Left lung (tissue), 10 donors: ENCODE data around the gene PTX4. TPM values are rescaled to one million over a fixed set of nuclear protein-coding genes. Genes with fewer than 3 reads are reported as not detected.

ENCODE experiments used
- ATAC-seq: fragments of 200-7000 bp; cut with Tn5 transposase; one replicate; pipeline ENCODE4 v1.9.1; 2020; ENCODE audit warnings: moderate library complexity
- DNase-seq, 4 donors: peaks; one replicate each; pipeline ENCODE4 v3.0.0-alpha.2; 2013 to 2020
- H3K27ac ChIP-seq, 2 donors: fragments of 200-600 bp; sonication (generic) in 1 of 2; one replicate each; pipeline versions ENCODE4 v1.5.0 to v1.8.0; 2020 to 2021
- H3K27me3 ChIP-seq, 2 donors: fragments of 200-600 bp; sonication (generic) in 1 of 2; one replicate each; pipeline versions ENCODE4 v1.5.0 to v1.8.0; 2020 to 2021
- H3K36me3 ChIP-seq, 2 donors: fragments of 200-600 bp; sonication (generic) in 1 of 2; one replicate each; pipeline versions ENCODE4 v1.5.0 to v1.8.0; 2020 to 2021
- H3K4me1 ChIP-seq, 2 donors: fragments of 200-600 bp; one replicate each; pipeline ENCODE4 v1.8.0; 2021
- H3K4me3 ChIP-seq, 2 donors: fragments of 200-600 bp; sonication (generic) in 1 of 2; one replicate each; pipeline versions ENCODE4 v1.5.0 to v1.8.0; 2020 to 2021; ENCODE audit warnings: mild to moderate bottlenecking in 1 of 2
- H3K9me3 ChIP-seq, 2 donors: fragments of 200-600 bp; sonication (generic) in 1 of 2; one replicate each; pipeline versions ENCODE4 v1.5.0 to v1.8.0; 2020 to 2021
- CTCF ChIP-seq, 2 donors: fragments of 200-600 bp; sonication (generic) in 1 of 2; IDR thresholded peaks; one replicate each; pipeline versions ENCODE4 v1.5.0 to v1.8.0; 2021; ENCODE audit warnings: antibody characterized with exemption in 2 of 2
- intact Hi-C, 2 donors: fragments of 100-400 bp; cut with DNase I; formaldehyde crosslinking; loops; one replicate each; pipeline versions ENCODE4 v1.11.2 to v1.14.2; 2022
- polyA plus RNA-seq, 6 donors: library from polyadenylated mRNA; unstranded; fragments of 120-200 nt; gene quantifications; one replicate each; pipeline ENCODE4 v1.2.1, GENCODE V29; 2013; ENCODE audit not compliant: insufficient read length in 6 of 6
- total RNA-seq, 2 donors: library from RNA; stranded (reverse); fragmentation: NEBNext Ultra II Directional; extraction: Animal tissue kit (Norgen Biotek cat#: 25700); gene quantifications; one replicate each; pipeline ENCODE4 v1.2.1, GENCODE V29; 2021
- donor health status: DM: no; HTN: yes; CAD: no.
- donor health status: DM: no; HTN: no; CAD: no.

PTX4 gene
- total and polyA plus RNA-seq, 8 donors, result 0.15 to 0.20 (median 0.20) TPM; not detected in 5

DNA sequence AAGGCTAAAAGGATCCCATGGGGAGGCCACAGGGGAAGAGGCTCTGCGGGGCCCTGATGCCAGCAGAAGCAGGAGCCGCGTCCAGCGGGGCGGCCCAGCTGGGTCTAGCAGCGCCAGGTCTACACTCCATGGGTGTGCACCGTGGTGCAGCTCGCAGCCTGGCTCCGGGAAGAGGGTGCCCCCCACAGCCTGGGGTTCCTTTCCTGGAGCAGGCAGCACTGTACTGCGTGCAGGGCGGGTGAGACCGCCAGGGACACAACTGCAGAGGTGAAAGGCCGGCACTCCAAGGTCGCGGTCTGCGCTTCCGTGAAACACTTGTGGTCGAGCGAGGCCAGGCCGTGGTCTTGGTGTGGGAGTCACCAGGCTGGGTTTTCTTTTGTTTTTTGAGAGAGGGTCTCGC, 37.9 kb downstream of the PTX4 start:
- no peaks in the 10 kb centered on the region for H3K4me1 ChIP-seq
- H3K36me3 ChIP-seq, result peaks cover 0 to 100% of the 10 kb centered on the region in 2 donors
- H3K9me3 ChIP-seq, result no peaks in the 10 kb centered on the region
- no peaks in the 10 kb centered on the region for H3K27me3 ChIP-seq
- H3K4me3 ChIP-seq, result no peak overlapping the region
- intact Hi-C loops, result no loop called here
- DNase-seq, result no peak
- no peak for TF ChIP-seq CTCF (IDR thresholded peaks at IDR 0.05)
- no peak overlapping the region for H3K27ac ChIP-seq
- ATAC-seq, result no peak

DNA sequence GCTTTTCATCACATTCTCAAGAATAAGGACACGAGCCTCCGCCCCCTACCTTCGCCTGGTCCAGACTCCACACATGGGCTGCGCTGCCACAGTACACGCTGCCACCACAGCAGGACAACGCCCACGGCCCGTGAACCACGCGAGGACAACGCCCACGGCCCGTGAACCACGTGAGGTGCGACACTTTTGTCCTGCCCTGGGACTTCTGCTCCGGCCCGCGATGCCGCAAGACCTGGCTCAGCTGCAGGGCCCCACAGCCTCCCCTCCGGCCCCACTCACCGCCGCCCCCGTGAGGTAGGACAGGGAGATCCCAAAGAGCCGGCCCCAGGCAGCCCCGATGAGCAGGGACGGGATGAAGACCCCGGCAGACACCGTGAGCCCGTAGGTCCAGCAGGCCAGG, 38.5 kb downstream of the PTX4 start:
- intact Hi-C loops, result no loop called here
- TF ChIP-seq CTCF (IDR thresholded peaks at IDR 0.05), result no peak
- H3K9me3 ChIP-seq, result no peaks in the 10 kb centered on the region
- H3K4me3 ChIP-seq, result no peak overlapping the region
- peaks cover 0 to 100% of the 10 kb centered on the region in 2 donors for H3K36me3 ChIP-seq
- ATAC-seq, result no peak
- no peak overlapping the region for H3K27ac ChIP-seq
- DNase-seq, result no peak
- H3K27me3 ChIP-seq, result no peaks in the 10 kb centered on the region
- H3K4me1 ChIP-seq, result no peaks in the 10 kb centered on the region

GRCh38 chr16:1449201-1449788, 39.4 kb downstream of the PTX4 start:
- H3K4me3 ChIP-seq, result no peak overlapping the region
- DNase-seq (no peak), ATAC-seq (no peak)
- H3K9me3 ChIP-seq, result no peaks in the 10 kb centered on the region
- no peak overlapping the region for H3K27ac ChIP-seq
- peaks cover 0 to 98% of the 10 kb centered on the region in 2 donors for H3K36me3 ChIP-seq
- H3K4me1 ChIP-seq, result no peaks in the 10 kb centered on the region
- H3K27me3 ChIP-seq, result no peaks in the 10 kb centered on the region
- intact Hi-C loops, result no loop called here
- no peak for TF ChIP-seq CTCF (IDR thresholded peaks at IDR 0.05)

GRCh38 chr16:1448536-1449116, 40.1 kb downstream of the PTX4 start:
- no peak for TF ChIP-seq CTCF (IDR thresholded peaks at IDR 0.05)

DNA sequence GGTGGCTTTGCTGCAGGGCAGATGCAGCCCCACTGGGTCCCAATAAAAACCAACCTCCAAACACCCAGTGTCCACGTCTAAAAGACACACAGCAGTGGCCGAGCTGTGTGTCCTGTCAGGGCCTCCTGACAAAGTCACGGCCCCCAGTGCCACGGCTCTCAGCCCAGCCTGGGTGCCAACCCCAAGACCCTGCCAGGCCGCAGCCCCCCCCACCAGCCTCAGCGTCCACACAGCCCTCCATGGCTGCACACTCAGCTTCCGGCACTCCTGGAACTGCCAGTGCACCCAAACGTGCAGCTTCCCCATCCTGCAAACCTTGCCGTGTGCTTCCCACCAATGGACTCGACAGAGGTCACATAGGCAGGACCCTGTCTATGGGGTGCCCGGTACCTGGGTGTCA, 40.8 kb downstream of the PTX4 start:
- Histone ChIP-seq H3K4me1 (no peaks in the 10 kb centered on the region), H3K36me3 (peaks cover 0 to 84% of the 10 kb centered on the region in 2 donors), H3K27me3 (no peaks in the 10 kb centered on the region), H3K9me3 (no peaks in the 10 kb centered on the region), H3K27ac (no peak overlapping the region), H3K4me3 (no peak overlapping the region)
- TF ChIP-seq CTCF (IDR thresholded peaks at IDR 0.05), result no peak
- no peak for DNase-seq
- intact Hi-C loops, result no loop called here
- no peak for ATAC-seq

More at GRCh38 chr16:1448536-1449116, 40.1 kb downstream of the PTX4 start:
- Histone ChIP-seq H3K4me1 (no peaks in the 10 kb centered on the region), H3K27ac (no peak overlapping the region), H3K36me3 (peaks cover 0 to 91% of the 10 kb centered on the region in 2 donors), H3K27me3 (no peaks in the 10 kb centered on the region), H3K4me3 (no peak overlapping the region), H3K9me3 (no peaks in the 10 kb centered on the region)
- no peak for ATAC-seq
- intact Hi-C loops, result no loop called here
- no peak for DNase-seq
